Vagina (tissue), 2 donors: ENCODE data around the gene AQP9. TPM values are rescaled to one million over a fixed set of nuclear protein-coding genes. Genes with fewer than 3 reads are reported as not detected.
"Not testable (repeated sequence)": the region's sequence is repeated elsewhere in the genome, so short reads cannot be mapped to it uniquely, and the experiment has no call there.

Source experiments
- DNase-seq, 2 donors: peaks; one replicate each; pipeline ENCODE4 v3.0.0-alpha.2; 2017; ENCODE audit errors: extremely low spot score in 2 of 2
- H3K27ac ChIP-seq: fragments of 200-600 bp; sonication (generic); one replicate; pipeline ENCODE4 v1.5.1; 2019
- H3K27me3 ChIP-seq: fragments of 200-600 bp; sonication (generic); one replicate; pipeline ENCODE4 v1.5.1; 2019
- H3K36me3 ChIP-seq, 2 donors: fragments of 200-600 bp; sonication (generic); one replicate each; pipeline ENCODE4 v1.5.1; 2017 to 2019
- H3K4me1 ChIP-seq: fragments of 200-600 bp; sonication (generic); one replicate; pipeline ENCODE4 v1.5.1; 2019
- H3K4me3 ChIP-seq, 2 donors: fragments of 200-600 bp; sonication (generic); 1 replicate in 1 of 2; 2 replicates in 1 of 2; pipeline ENCODE4 v1.5.1; 2016 to 2019
- H3K9me3 ChIP-seq: fragments of 200-600 bp; sonication (generic); one replicate; pipeline ENCODE4 v1.5.1; 2019
- CTCF ChIP-seq, 3 experiments: fragments of 450-650 bp in 2 of 3; fragments of 200-600 bp in 1 of 3; sonication (generic) in 1 of 3; IDR thresholded peaks; one replicate each; pipeline ENCODE4 v1.5.1; 2017 to 2019; ENCODE audit warnings: antibody characterized with exemption in 3 of 3, mild to moderate bottlenecking in 2 of 3, moderate library complexity in 2 of 3
- POLR2A ChIP-seq, 2 donors: fragments of 450-650 bp; IDR thresholded peaks; one replicate each; pipeline ENCODE4 v1.6.1; 2017; ENCODE audit warnings: antibody characterized with exemption in 2 of 2, mild to moderate bottlenecking in 2 of 2, moderate library complexity in 2 of 2
- POLR2AphosphoS5 ChIP-seq, 2 donors: sonication (generic); formaldehyde crosslinking; IDR thresholded peaks; one replicate each; pipeline ENCODE4 v1.9.0; 2017; ENCODE audit warnings: antibody characterized with exemption in 2 of 2, mild to moderate bottlenecking in 2 of 2, low read depth in 1 of 2; ENCODE audit not compliant: insufficient read depth in 1 of 2
- intact Hi-C: fragments of 100-400 bp; cut with DNase I; formaldehyde crosslinking; loops from one replicate; pipeline ENCODE4 v1.15.1; 2023
- total RNA-seq: library from RNA; depleted of rRNA; stranded (reverse); fragments of >200 nt; gene quantifications from one replicate; pipeline ENCODE4 v1.2.3, GENCODE V29; 2016

AQP9 gene
- total RNA-seq, 1 donor from 2014 or later, result 1.5 TPM

GRCh38 chr15:58109419-58109818, 28.8 kb upstream of the AQP9 start:
- no peak overlapping the region for H3K4me3 ChIP-seq
- H3K27me3 ChIP-seq, result no peaks in the 10 kb centered on the region
- no peaks in the 10 kb centered on the region for H3K9me3 ChIP-seq
- intact Hi-C loops, result no loop called here
- no peak overlapping the region for H3K27ac ChIP-seq
- no peaks in the 10 kb centered on the region for H3K36me3 ChIP-seq
- TF ChIP-seq CTCF (IDR thresholded peaks at IDR 0.05), result no peak
- no peak for TF ChIP-seq POLR2A (IDR thresholded peaks at IDR 0.05)
- TF ChIP-seq POLR2AphosphoS5 (IDR thresholded peaks at IDR 0.05; ENCODE audit: insufficient read depth in 1 of 2, low read depth in 1 of 2), result no peak
- no peaks in the 10 kb centered on the region for H3K4me1 ChIP-seq
- DNase-seq, result no peak

- intact Hi-C loops, result no loop called here
- Histone ChIP-seq H3K9me3 (no peaks in the 10 kb centered on the region), H3K4me1 (no peaks in the 10 kb centered on the region), H3K27ac (no peak overlapping the region), H3K27me3 (no peaks in the 10 kb centered on the region), H3K4me3 (no peak overlapping the region), H3K36me3 (no peaks in the 10 kb centered on the region)
- no peak for DNase-seq
- no peak for TF ChIP-seq CTCF (IDR thresholded peaks at IDR 0.05)
- TF ChIP-seq POLR2A (IDR thresholded peaks at IDR 0.05), result no peak
- TF ChIP-seq POLR2AphosphoS5 (IDR thresholded peaks at IDR 0.05; ENCODE audit: insufficient read depth in 1 of 2, low read depth in 1 of 2), result no peak
These were observed 27.0 kb upstream of the AQP9 start for GRCh38 chr15:58110999-58111717.

GRCh38 chr15:58111718-58112104, 26.5 kb upstream of the AQP9 start:
- Histone ChIP-seq H3K36me3 (no peaks in the 10 kb centered on the region), H3K27ac (no peak overlapping the region), H3K4me1 (no peaks in the 10 kb centered on the region), H3K4me3 (no peak overlapping the region), H3K9me3 (no peaks in the 10 kb centered on the region), H3K27me3 (no peaks in the 10 kb centered on the region)
- intact Hi-C loops, result no loop called here
- TF ChIP-seq POLR2AphosphoS5 (IDR thresholded peaks at IDR 0.05; ENCODE audit: insufficient read depth in 1 of 2, low read depth in 1 of 2) (no peak), CTCF (IDR thresholded peaks at IDR 0.05) (no peak), POLR2A (IDR thresholded peaks at IDR 0.05) (no peak)
- no peak for DNase-seq

GRCh38 chr15:58113358-58113757, 24.8 kb upstream of the AQP9 start:
- H3K4me3 ChIP-seq, intact Hi-C loops, H3K4me1 ChIP-seq, H3K27ac ChIP-seq, DNase-seq, H3K9me3 ChIP-seq, H3K36me3 ChIP-seq, H3K27me3 ChIP-seq: not testable (repeated sequence)

- TF ChIP-seq CTCF (IDR thresholded peaks at IDR 0.05), result no peak
- no peak for TF ChIP-seq POLR2A (IDR thresholded peaks at IDR 0.05)
- TF ChIP-seq POLR2AphosphoS5 (IDR thresholded peaks at IDR 0.05; ENCODE audit: insufficient read depth in 1 of 2, low read depth in 1 of 2), result no peak
- Histone ChIP-seq H3K27ac (no peak overlapping the region), H3K27me3 (no peaks in the 10 kb centered on the region), H3K9me3 (no peaks in the 10 kb centered on the region), H3K4me1 (no peaks in the 10 kb centered on the region), H3K36me3 (no peaks in the 10 kb centered on the region), H3K4me3 (no peak overlapping the region)
- DNase-seq, result no peak
- intact Hi-C loops, result no loop called here
These were observed 23.8 kb upstream of the AQP9 start for GRCh38 chr15:58114388-58114787.
